Spinal cord (tissue), 10 donors: ENCODE data around the gene CAV3. TPM values are rescaled to one million over a fixed set of nuclear protein-coding genes. Genes with fewer than 3 reads are reported as not detected.

ENCODE experiments used
- DNase-seq, 6 donors: peaks; one replicate each; pipeline versions ENCODE4 v3.0.0 to v3.0.0-alpha.2; 2013 to 2015; ENCODE audit warnings: low spot score in 6 of 6, low read depth in 4 of 6
- H3K27ac ChIP-seq: one replicate; pipeline ENCODE4 v1.5.1; 2013; ENCODE audit warnings: low read depth, low read length, control low read depth
- H3K27me3 ChIP-seq: one replicate; pipeline ENCODE4 v1.6.1; 2013; ENCODE audit warnings: low read length; ENCODE audit not compliant: control insufficient read depth, insufficient read depth
- H3K36me3 ChIP-seq: one replicate; pipeline ENCODE4 v1.6.1; 2013; ENCODE audit warnings: low read length; ENCODE audit not compliant: control insufficient read depth, insufficient read depth
- H3K4me1 ChIP-seq: one replicate; pipeline ENCODE4 v1.6.1; 2013; ENCODE audit warnings: low read length; ENCODE audit not compliant: control insufficient read depth, insufficient read depth
- H3K4me3 ChIP-seq: one replicate; pipeline ENCODE4 v1.5.1; 2013; ENCODE audit warnings: low read depth, low read length, control low read depth
- H3K9me3 ChIP-seq: one replicate; pipeline ENCODE4 v1.6.1; 2013; ENCODE audit warnings: low read length; ENCODE audit not compliant: control insufficient read depth, insufficient read depth
- WGBS: methylation state at CpG from one replicate; pipeline ENCODE4 v1.1.5; 2013; ENCODE audit warnings: missing lambda C conversion rate; ENCODE audit not compliant: insufficient coverage; 5-methylcytosine and 5-hydroxymethylcytosine counted together
- polyA plus RNA-seq, 2 donors: library from polyadenylated mRNA; unstranded; fragments of 120-200 nt; gene quantifications; one replicate each; pipeline ENCODE4 v1.2.1, GENCODE V29; 2013; ENCODE audit not compliant: insufficient read length in 2 of 2
- total RNA-seq, 2 donors: library from RNA; depleted of rRNA in 1 of 2; stranded (reverse); fragments of 120-200 nt in 1 of 2; fragments of >200 nt in 1 of 2; gene quantifications; one replicate each; pipeline versions ENCODE4 v1.2.3 to v1.2.4, GENCODE V29; 2013 to 2014
- donor health status: healthy.

Gene CAV3
- total and polyA plus RNA-seq, 4 donors: 0.11 to 0.59 (median 0.30) TPM; not detected in 1

GRCh38 chr3:8759038-8759707, 25.6 kb downstream of the CAV3 start:
- Histone ChIP-seq H3K9me3 (no peaks in the 10 kb centered on the region), H3K27ac (no peak overlapping the region), H3K4me1 (peaks cover 14% of the 10 kb centered on the region), H3K36me3 (no peaks in the 10 kb centered on the region), H3K27me3 (no peaks in the 10 kb centered on the region), H3K4me3 (no peak overlapping the region)
- WGBS: 85% methylated on average over 3 of the region's 7 CpGs
- peak in 1 of 6 donors; percentile 39 for DNase-seq

GRCh38 chr3:8760091-8760490, 26.5 kb downstream of the CAV3 start:
- Histone ChIP-seq H3K27me3 (no peaks in the 10 kb centered on the region), H3K4me1 (peaks cover 14% of the 10 kb centered on the region), H3K4me3 (no peak overlapping the region), H3K9me3 (no peaks in the 10 kb centered on the region), H3K36me3 (no peaks in the 10 kb centered on the region), H3K27ac (no peak overlapping the region)
- 80% methylated on average over 5 of the region's 5 CpGs for WGBS
- no peak for DNase-seq

- H3K4me1 ChIP-seq: peaks cover 14% of the 10 kb centered on the region
- H3K27ac ChIP-seq: no peak overlapping the region
- 69% methylated on average over 5 of the region's 5 CpGs for WGBS
- H3K4me3 ChIP-seq: no peak overlapping the region
- DNase-seq: no peak
- no peaks in the 10 kb centered on the region for H3K27me3 ChIP-seq
- H3K9me3 ChIP-seq: no peaks in the 10 kb centered on the region
- no peaks in the 10 kb centered on the region for H3K36me3 ChIP-seq
These were observed 26.9 kb downstream of the CAV3 start for GRCh38 chr3:8760506-8760905.

GRCh38 chr3:8761866-8762265, 28.3 kb downstream of the CAV3 start:
- no peak overlapping the region for H3K27ac ChIP-seq
- no peaks in the 10 kb centered on the region for H3K9me3 ChIP-seq
- H3K4me3 ChIP-seq: no peak overlapping the region
- peaks cover 9% of the 10 kb centered on the region for H3K27me3 ChIP-seq
- H3K36me3 ChIP-seq: no peaks in the 10 kb centered on the region
- peaks cover 14% of the 10 kb centered on the region for H3K4me1 ChIP-seq
- no peak for DNase-seq
- 96% methylated on average over 3 of the region's 5 CpGs for WGBS

- no peak overlapping the region for H3K27ac ChIP-seq
- DNase-seq: no peak
- WGBS: 81% methylated on average over 9 of the region's 11 CpGs
These were observed 29.2 kb downstream of the CAV3 start for GRCh38 chr3:8762607-8763377.

GRCh38 chr3:8764528-8764927, 30.9 kb downstream of the CAV3 start:
- 93% methylated on average over 4 of the region's 6 CpGs for WGBS
- no peak for DNase-seq

More at GRCh38 chr3:8762607-8763377, 29.2 kb downstream of the CAV3 start:
- H3K27me3 ChIP-seq: peaks cover 18% of the 10 kb centered on the region
- H3K4me3 ChIP-seq: no peak overlapping the region
- H3K4me1 ChIP-seq: peaks cover 18% of the 10 kb centered on the region
- H3K36me3 ChIP-seq: no peaks in the 10 kb centered on the region
- no peaks in the 10 kb centered on the region for H3K9me3 ChIP-seq

GRCh38 chr3:8765528-8765927, 31.9 kb downstream of the CAV3 start:
- no peaks in the 10 kb centered on the region for H3K36me3 ChIP-seq
- WGBS: 94% methylated on average over 4 of the region's 4 CpGs
- DNase-seq: no peak

More at GRCh38 chr3:8764528-8764927, 30.9 kb downstream of the CAV3 start:
- H3K27me3 ChIP-seq: peaks cover 33% of the 10 kb centered on the region
- no peak overlapping the region for H3K4me3 ChIP-seq
- H3K4me1 ChIP-seq: peaks cover 28% of the 10 kb centered on the region
- no peaks in the 10 kb centered on the region for H3K36me3 ChIP-seq
- no peaks in the 10 kb centered on the region for H3K9me3 ChIP-seq
- no peak overlapping the region for H3K27ac ChIP-seq

GRCh38 chr3:8766148-8766547, 32.5 kb downstream of the CAV3 start:
- no peaks in the 10 kb centered on the region for H3K9me3 ChIP-seq
- no peaks in the 10 kb centered on the region for H3K36me3 ChIP-seq
- 100% methylated on average over 1 of the region's 2 CpGs for WGBS
- peaks cover 42% of the 10 kb centered on the region for H3K27me3 ChIP-seq
- H3K27ac ChIP-seq: no peak overlapping the region
- no peak overlapping the region for H3K4me3 ChIP-seq
- DNase-seq: no peak
- peaks cover 22% of the 10 kb centered on the region for H3K4me1 ChIP-seq

More at GRCh38 chr3:8765528-8765927, 31.9 kb downstream of the CAV3 start:
- Histone ChIP-seq H3K4me1 (peaks cover 24% of the 10 kb centered on the region), H3K27ac (no peak overlapping the region), H3K9me3 (no peaks in the 10 kb centered on the region), H3K4me3 (no peak overlapping the region), H3K27me3 (peaks cover 39% of the 10 kb centered on the region)

GRCh38 chr3:8767256-8767666, 33.7 kb downstream of the CAV3 start:
- WGBS: 21% methylated on average over 37 of the region's 37 CpGs
- Histone ChIP-seq H3K4me1 (peaks cover 22% of the 10 kb centered on the region), H3K9me3 (no peaks in the 10 kb centered on the region), H3K36me3 (no peaks in the 10 kb centered on the region), H3K4me3 (no peak overlapping the region), H3K27me3 (peaks cover 42% of the 10 kb centered on the region), H3K27ac (no peak overlapping the region)
- DNase-seq: no peak
